ENCODE measurements around the gene PARD3.
"Not testable (repeated sequence)": the region's sequence is repeated elsewhere in the genome, so short reads cannot be mapped to it uniquely, and the experiment has no call there.

The PARD3 gene

DNA sequence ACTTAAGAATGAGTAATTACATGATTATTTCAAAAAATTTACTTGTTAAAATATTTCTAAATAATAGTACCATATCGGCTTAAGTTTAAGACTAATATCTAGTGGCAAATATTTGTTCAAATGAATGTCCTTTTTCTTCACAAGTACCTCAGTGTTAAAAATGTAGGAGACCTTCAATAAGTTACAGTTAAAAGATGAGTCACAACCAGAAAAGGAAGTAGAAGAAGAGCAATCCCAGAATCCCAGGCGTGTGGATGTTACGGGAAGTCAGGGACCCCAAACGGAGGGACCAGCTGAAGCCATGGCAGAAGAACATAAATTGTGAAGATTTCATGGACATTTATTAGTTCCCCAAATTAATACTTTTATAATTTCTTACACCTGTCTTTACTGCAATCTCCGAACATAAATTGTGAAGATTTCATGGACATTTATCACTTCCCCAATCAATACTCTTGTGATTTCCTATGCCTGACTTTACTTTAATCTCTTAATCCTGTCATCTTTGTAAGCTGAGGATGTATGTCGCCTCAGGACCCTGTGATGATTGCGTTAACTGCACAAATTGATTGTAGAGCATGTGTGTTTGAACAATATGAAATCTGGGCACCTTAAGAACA, 388.4 kb downstream of the PARD3 start:
- not testable (repeated sequence) for H3K27ac Mint-ChIP-seq; H3K36me3 Mint-ChIP-seq (ENCODE audit: insufficient read depth); DNase-seq; H3K4me3 Mint-ChIP-seq; H3K4me1 Mint-ChIP-seq (ENCODE audit: low read depth in 2 of 2); H3K27me3 Mint-ChIP-seq; ATAC-seq (replicated peaks); H3K9me3 Mint-ChIP-seq

DNA sequence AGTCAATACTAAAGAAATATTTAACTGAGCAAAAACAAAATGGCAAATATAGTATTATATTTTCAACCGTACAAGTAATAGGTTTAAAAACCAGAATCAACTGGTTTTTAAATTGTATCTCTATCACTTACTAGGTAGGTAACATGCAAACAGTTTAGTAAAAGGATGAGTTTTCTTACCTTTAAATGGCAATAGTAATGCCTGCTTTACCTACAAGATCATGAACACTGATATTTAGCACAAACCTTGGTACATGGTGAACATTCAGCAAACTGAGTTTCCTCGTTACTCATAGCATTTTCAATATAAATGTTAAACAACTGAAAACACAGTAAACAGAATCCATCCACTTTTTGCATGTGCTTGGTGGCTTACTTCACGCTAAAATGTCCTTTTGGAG, 389.1 kb downstream of the PARD3 start:
- H3K4me1 Mint-ChIP-seq (ENCODE audit: low read depth in 2 of 2): no peaks in the 10 kb centered on the region
- ATAC-seq (replicated peaks): no peak
- peaks cover 0 to under 1% of the 10 kb centered on the region in 2 donors for H3K9me3 Mint-ChIP-seq
- H3K4me3 Mint-ChIP-seq: no peak overlapping the region
- no peaks in the 10 kb centered on the region for H3K27me3 Mint-ChIP-seq
- no peak for DNase-seq
- H3K36me3 Mint-ChIP-seq (ENCODE audit: insufficient read depth): no peaks in the 10 kb centered on the region
- H3K27ac Mint-ChIP-seq: no peak overlapping the region

DNA sequence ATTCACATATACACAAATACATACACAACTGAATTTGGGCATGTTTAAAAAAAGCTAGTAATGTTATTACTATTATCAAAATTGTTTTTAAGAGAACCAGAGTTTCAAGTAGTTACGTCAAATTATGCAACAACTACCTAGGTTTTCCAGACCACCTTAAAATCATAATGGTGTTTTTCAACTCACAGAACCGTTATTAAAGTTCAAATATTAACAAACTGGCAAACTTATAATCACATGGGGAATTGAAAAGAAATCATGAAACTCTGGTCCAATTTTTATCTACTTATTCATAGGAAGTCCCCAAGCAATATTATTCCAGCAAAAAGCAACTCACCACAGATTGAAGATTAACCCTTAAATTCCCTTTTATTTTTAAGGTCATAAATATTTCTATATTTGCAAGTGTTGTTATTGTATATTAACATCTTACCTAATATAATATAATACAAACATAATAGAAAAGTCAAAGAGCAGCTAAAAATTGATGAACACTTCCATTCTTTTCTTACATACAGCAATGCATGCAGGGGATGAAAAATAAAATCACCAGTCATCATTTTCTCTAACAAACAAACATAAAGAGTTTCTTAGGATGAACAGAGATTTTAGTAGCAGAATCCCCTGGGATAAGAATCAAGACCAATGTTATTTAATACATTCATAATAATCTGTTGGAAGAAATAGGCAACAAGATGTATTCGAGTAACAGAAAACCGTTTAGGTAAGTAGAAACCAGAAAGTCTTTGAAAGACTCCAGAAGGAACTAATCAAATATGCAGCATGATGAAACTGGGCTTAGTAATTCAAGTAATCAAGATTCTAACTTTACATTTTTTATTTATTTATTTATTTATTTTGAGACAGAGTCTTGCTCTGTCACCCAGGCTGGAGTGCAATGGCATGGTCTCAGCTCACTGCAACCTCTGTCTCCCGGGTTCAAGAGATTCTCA, 391.1 kb downstream of the PARD3 start:
- Mint-ChIP-seq H3K27me3 (no peaks in the 10 kb centered on the region), H3K9me3 (no peaks in the 10 kb centered on the region), H3K36me3 (ENCODE audit: insufficient read depth) (no peaks in the 10 kb centered on the region), H3K4me3 (no peak overlapping the region), H3K4me1 (ENCODE audit: low read depth in 2 of 2) (no peaks in the 10 kb centered on the region), H3K27ac (no peak overlapping the region)
- ATAC-seq (replicated peaks) (no peak), DNase-seq (no peak)

DNA sequence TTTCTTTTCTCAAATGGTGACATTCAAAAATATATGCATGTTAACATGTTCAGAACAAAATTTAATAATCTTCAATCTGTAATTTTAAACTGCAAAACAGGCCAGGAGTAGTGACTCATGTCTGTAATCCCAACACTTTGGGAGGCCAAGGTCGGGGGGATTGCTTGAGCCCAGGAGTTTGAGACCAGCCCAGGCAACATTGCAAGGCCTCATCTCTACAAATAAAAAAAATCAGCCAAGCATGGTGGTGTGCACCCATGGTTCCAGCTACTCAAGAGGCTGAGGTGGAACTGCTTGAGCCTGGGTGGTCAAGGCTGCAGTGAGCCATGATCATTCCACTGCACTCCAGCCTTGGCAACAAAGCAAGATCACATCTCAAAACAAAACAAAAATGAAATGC, 394.3 kb downstream of the PARD3 start:
- DNase-seq: no peak
- no peaks in the 10 kb centered on the region for H3K27me3 Mint-ChIP-seq
- H3K4me3 Mint-ChIP-seq: no peak overlapping the region
- H3K4me1 Mint-ChIP-seq (ENCODE audit: low read depth in 2 of 2): no peaks in the 10 kb centered on the region
- H3K36me3 Mint-ChIP-seq (ENCODE audit: insufficient read depth): no peaks in the 10 kb centered on the region
- no peak for ATAC-seq (replicated peaks)
- H3K9me3 Mint-ChIP-seq: no peaks in the 10 kb centered on the region
- no peak overlapping the region for H3K27ac Mint-ChIP-seq

DNA sequence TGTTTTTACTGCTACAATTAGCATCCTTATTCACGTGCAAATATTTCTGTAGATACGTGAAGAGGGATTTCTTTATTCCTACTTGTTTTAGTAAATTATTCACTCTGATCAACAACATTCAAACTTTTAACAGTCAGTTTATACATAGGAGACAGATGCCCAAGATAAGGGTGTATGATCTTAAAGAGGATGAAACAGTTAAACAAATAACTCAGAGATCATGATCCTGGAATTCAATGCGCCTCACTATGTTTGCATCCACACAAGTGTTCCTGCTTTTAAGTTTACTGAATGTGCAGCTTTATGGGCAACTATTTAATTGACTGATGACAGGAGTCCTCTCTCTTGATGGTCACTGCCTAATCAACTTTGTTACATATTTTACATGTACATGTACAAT, 394.8 kb downstream of the PARD3 start:
- Mint-ChIP-seq H3K9me3 (no peaks in the 10 kb centered on the region), H3K4me3 (no peak overlapping the region), H3K4me1 (ENCODE audit: low read depth in 2 of 2) (no peaks in the 10 kb centered on the region), H3K27ac (no peak overlapping the region), H3K36me3 (ENCODE audit: insufficient read depth) (no peaks in the 10 kb centered on the region), H3K27me3 (no peaks in the 10 kb centered on the region)
- ATAC-seq (replicated peaks): no peak
- DNase-seq: no peak

DNA sequence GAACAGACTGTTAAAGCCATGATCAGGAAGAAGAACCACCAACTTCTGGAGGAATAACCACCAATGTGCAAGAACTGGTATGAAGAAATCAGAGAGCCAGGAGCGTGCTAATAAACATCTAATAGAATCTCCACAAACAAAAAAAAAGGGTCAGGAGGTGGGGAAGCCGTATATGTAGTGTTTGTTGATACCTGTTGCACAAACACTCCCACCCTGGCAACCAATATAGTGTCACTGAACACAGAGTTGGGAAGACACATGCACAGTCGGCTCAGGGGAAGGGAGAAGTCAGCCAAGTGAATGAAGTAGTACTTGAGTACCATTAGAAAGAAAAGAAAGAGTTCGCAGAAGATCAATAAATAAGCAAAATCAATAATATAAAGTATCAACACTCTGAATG, 400.1 kb downstream of the PARD3 start:
- Mint-ChIP-seq H3K27me3 (no peaks in the 10 kb centered on the region), H3K4me3 (no peak overlapping the region), H3K4me1 (ENCODE audit: low read depth in 2 of 2) (no peaks in the 10 kb centered on the region), H3K36me3 (ENCODE audit: insufficient read depth) (no peaks in the 10 kb centered on the region), H3K27ac (no peak overlapping the region), H3K9me3 (no peaks in the 10 kb centered on the region)
- DNase-seq: no peak
- ATAC-seq (replicated peaks): no peak

DNA sequence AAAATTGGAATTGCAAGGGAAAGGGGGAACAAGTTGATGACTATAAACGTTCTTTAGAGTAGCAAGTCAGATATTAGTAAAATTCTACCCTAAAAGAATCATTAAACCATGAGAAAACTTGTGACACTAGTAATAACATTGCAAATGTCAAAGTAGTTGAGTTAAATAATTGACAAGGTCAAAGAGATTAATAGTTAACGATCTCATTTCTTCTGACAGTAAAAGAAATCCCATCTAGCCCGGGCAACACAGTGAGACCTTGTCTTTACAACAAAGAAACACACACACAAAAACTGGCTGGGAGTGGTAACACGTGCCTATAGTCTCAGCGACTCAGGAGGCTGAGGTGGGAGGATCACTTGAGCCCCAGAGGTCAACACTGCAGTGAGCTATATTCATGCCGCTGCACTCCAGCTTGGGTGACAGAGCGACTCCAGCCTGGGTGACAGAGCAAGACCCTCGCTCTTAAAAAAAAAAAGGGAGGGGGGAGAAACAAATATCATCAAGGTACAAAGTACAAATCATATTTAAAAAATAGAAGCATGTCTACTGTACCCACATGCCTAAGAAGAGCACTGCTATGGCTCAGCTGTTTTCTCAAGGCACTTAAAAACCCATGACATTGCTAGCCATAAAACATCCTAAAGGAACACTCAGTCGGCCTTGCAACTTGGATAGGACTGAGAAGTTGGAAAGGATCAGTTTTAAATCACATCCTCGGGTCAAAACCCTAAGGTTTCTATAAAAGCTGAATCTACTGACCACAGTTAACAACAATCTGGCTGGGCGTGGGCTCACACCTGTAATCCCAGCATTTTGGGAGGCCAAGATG, 401.1 kb downstream of the PARD3 start:
- H3K4me1 Mint-ChIP-seq (ENCODE audit: low read depth in 2 of 2): no peaks in the 10 kb centered on the region
- no peak overlapping the region for H3K4me3 Mint-ChIP-seq
- H3K9me3 Mint-ChIP-seq: no peaks in the 10 kb centered on the region
- no peaks in the 10 kb centered on the region for H3K36me3 Mint-ChIP-seq (ENCODE audit: insufficient read depth)
- no peak for DNase-seq
- no peak for ATAC-seq (replicated peaks)
- H3K27me3 Mint-ChIP-seq: no peaks in the 10 kb centered on the region
- no peak overlapping the region for H3K27ac Mint-ChIP-seq

DNA sequence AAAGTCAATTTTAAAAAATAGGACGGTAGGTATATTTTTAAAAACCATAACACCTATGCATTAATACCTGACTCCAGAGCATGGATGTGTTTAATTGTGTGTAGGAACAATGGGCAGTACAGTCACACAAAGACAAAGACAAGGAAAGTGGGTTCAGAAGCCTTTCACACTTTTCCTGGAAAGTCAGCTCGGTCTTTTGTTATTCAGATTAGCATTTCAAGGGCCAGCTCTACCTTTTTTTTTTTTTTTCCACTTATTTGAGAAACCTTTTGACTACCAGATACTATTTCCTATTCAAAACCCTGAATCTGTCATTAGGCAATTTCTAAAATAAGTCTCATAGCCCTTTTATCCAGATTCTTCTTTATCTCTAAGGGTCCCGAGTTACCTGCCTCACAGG, 401.9 kb downstream of the PARD3 start:
- Mint-ChIP-seq H3K27ac (no peak overlapping the region), H3K4me3 (no peak overlapping the region), H3K36me3 (ENCODE audit: insufficient read depth) (no peaks in the 10 kb centered on the region), H3K4me1 (ENCODE audit: low read depth in 2 of 2) (no peaks in the 10 kb centered on the region), H3K9me3 (no peaks in the 10 kb centered on the region), H3K27me3 (no peaks in the 10 kb centered on the region)
- no peak for ATAC-seq (replicated peaks)
- DNase-seq: no peak

DNA sequence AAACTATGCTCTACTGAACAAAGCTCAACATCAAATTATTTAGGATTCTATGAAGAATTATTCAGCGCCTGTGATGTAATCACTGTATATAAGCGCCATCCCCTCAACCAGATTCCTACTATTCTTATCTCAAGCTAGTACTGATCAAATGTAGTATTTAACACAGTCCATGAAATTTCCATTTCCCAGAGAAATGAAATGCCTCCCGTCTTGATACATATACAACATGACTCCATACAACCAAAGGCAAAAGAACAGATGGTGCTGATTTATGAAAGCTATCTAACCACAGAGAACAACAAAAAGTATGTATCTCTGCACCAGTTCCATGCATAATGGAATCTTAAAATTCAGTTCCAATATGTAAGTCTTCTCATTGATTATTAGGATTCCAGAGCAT, 406.1 kb downstream of the PARD3 start:
- no peak overlapping the region for H3K27ac Mint-ChIP-seq
- no peak for DNase-seq
- ATAC-seq (replicated peaks): no peak
- H3K27me3 Mint-ChIP-seq: no peaks in the 10 kb centered on the region
- no peaks in the 10 kb centered on the region for H3K36me3 Mint-ChIP-seq (ENCODE audit: insufficient read depth)
- H3K9me3 Mint-ChIP-seq: peaks cover 0 to 2% of the 10 kb centered on the region in 2 donors
- H3K4me3 Mint-ChIP-seq: no peak overlapping the region
- no peaks in the 10 kb centered on the region for H3K4me1 Mint-ChIP-seq (ENCODE audit: low read depth in 2 of 2)

DNA sequence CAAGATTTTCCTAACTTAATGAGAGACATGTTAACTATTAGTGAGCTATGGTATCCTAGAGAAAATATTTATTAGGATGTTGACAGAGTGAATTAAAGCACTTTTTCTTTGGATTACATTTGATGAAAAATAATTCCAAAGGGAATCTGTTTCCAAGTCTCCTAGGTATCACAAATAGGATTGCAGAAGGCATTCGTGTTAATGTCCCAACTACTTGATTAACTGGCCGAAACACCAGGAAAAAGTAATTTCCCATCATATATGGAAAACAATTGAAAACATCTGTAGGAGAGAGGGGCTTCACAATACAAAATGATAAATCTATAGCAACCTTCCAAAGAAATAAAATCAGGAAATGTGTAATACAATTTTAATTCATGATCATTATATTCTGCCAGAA, 406.7 kb downstream of the PARD3 start:
- no peaks in the 10 kb centered on the region for H3K4me1 Mint-ChIP-seq (ENCODE audit: low read depth in 2 of 2)
- H3K27me3 Mint-ChIP-seq: no peaks in the 10 kb centered on the region
- DNase-seq (no peak), ATAC-seq (replicated peaks) (no peak)
- H3K36me3 Mint-ChIP-seq (ENCODE audit: insufficient read depth): no peaks in the 10 kb centered on the region
- H3K9me3 Mint-ChIP-seq: peaks cover 0 to 2% of the 10 kb centered on the region in 2 donors
- H3K4me3 Mint-ChIP-seq: no peak overlapping the region
- no peak overlapping the region for H3K27ac Mint-ChIP-seq

DNA sequence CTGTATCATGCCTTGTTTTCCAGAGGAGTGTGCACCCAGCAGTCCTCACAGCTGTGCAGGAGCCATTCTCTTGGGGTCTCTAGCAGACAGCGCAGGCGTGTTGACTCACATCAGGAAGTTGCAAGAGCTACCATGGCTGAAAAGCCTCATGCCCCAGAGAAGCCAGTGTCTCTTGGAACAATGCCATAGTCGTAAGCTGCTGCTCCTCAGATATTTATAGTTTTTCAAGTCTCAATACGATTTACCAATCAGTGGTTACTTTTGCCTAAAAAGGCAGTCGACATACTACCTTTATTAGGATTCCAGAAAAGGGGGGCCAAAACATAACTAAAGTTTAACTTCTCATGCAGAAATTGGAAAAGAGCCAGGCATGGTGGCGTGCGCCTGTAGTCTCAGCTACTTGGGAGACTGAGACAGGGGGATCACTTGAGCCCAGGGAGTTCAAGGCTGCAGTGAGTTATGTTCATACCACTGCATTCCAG, 407.7 kb downstream of the PARD3 start:
- peaks cover 0 to 2% of the 10 kb centered on the region in 2 donors for H3K9me3 Mint-ChIP-seq
- DNase-seq (no peak), ATAC-seq (replicated peaks) (no peak)
- H3K27me3 Mint-ChIP-seq: no peaks in the 10 kb centered on the region
- H3K36me3 Mint-ChIP-seq (ENCODE audit: insufficient read depth): no peaks in the 10 kb centered on the region
- no peak overlapping the region for H3K4me3 Mint-ChIP-seq
- no peak overlapping the region for H3K27ac Mint-ChIP-seq
- H3K4me1 Mint-ChIP-seq (ENCODE audit: low read depth in 2 of 2): no peaks in the 10 kb centered on the region

DNA sequence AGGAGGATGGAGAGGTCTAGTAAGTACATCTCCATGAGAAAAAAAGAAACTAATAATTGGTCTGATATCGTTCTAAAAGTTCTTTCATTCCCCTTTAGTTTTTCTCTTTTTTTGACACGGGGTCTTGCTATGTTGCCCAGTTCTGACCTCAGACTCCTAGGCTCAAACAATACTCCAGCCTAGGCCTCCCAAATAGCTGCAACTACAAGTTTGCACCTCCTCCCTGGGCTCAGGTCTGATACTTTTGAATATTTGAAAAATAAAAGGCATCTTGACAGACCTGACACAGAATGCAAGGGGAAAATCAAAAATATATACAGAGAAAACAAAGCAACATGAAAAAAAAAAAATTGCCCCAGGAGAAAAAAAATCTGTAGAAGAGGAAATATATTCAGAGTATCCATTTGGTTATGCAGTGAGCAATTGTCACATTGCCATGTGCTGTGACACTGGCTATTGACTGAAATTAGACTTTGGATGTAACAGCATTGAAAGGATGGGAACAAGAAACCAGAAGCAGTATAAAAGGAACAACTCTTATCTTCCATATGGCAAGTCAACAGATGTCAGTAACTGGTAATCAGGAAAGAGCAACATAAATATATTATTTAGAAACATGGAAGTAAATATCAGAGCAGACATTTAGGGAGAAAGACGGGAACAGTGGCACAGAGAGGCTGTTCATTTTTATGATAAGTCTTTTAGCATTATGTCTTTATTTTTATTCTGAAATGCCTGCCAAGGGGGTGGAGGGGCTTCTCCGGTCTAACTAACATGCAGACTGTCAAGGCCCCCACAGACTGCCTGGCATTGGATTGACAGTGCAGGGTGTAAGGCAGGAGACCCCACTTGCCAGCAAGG, 408.4 kb downstream of the PARD3 start:
- no peak for DNase-seq

More for the DNA sequence above, 408.4 kb downstream of the PARD3 start:
- no peak for ATAC-seq (replicated peaks)
- Mint-ChIP-seq H3K4me1 (ENCODE audit: low read depth in 2 of 2) (no peaks in the 10 kb centered on the region), H3K27me3 (no peaks in the 10 kb centered on the region), H3K9me3 (peaks cover 0 to 2% of the 10 kb centered on the region in 2 donors), H3K27ac (no peak overlapping the region), H3K36me3 (ENCODE audit: insufficient read depth) (no peaks in the 10 kb centered on the region), H3K4me3 (no peak overlapping the region)

Measured in effector memory CD8-positive, alpha-beta T cell (primary cell).